Spleen (tissue), 11 donors: ENCODE data around the gene UNC119. TPM values are rescaled to one million over a fixed set of nuclear protein-coding genes. Genes with fewer than 3 reads are reported as not detected.
"Not testable (repeated sequence)": the region's sequence is repeated elsewhere in the genome, so short reads cannot be mapped to it uniquely, and the experiment has no call there.

Source experiments
- DNase-seq: peaks from one replicate; pipeline ENCODE4 v3.0.0-alpha.2; 2020
- H3K27ac ChIP-seq, 8 donors: fragments of 200-600 bp; sonication (generic) in 7 of 8; 1 replicate in 4 of 8; 2 replicates in 4 of 8; pipeline versions ENCODE4 v1.5.0 to v1.8.0; 2016 to 2021; ENCODE audit warnings: inconsistent platforms in 4 of 8, mild to moderate bottlenecking in 4 of 8, moderate library complexity in 1 of 8
- H3K27me3 ChIP-seq, 7 donors: fragments of 200-600 bp; sonication (generic) in 6 of 7; replicated peaks in 1 of 7; 1 replicate in 4 of 7; 2 replicates in 3 of 7; pipeline versions ENCODE4 v1.5.0 to v1.8.0; 2016 to 2021; ENCODE audit warnings: inconsistent platforms in 3 of 7, mild to moderate bottlenecking in 1 of 7
- H3K36me3 ChIP-seq, 6 donors: fragments of 200-600 bp; sonication (generic) in 5 of 6; 1 replicate in 4 of 6; 2 replicates in 2 of 6; pipeline versions ENCODE4 v1.5.0 to v1.8.0; 2016 to 2021; ENCODE audit warnings: inconsistent platforms in 2 of 6
- H3K4me1 ChIP-seq, 6 donors: fragments of 200-600 bp; sonication (generic) in 5 of 6; 1 replicate in 3 of 6; 2 replicates in 3 of 6; pipeline versions ENCODE4 v1.5.0 to v1.8.0; 2016 to 2021; ENCODE audit warnings: inconsistent platforms in 3 of 6
- H3K4me3 ChIP-seq, 8 donors: fragments of 200-600 bp; sonication (generic) in 7 of 8; 1 replicate in 4 of 8; 2 replicates in 4 of 8; pipeline versions ENCODE4 v1.5.0 to v1.8.0; 2016 to 2021; ENCODE audit warnings: inconsistent platforms in 4 of 8, mild to moderate bottlenecking in 4 of 8, moderate library complexity in 2 of 8
- H3K9me3 ChIP-seq, 8 donors: fragments of 200-600 bp; sonication (generic) in 7 of 8; 1 replicate in 4 of 8; 2 replicates in 4 of 8; pipeline versions ENCODE4 v1.5.0 to v1.8.0; 2016 to 2021; ENCODE audit warnings: inconsistent platforms in 4 of 8
- POLR2A ChIP-seq, 3 donors: fragments of 450-650 bp; IDR thresholded peaks; one replicate each; pipeline ENCODE4 v1.5.1; 2017; ENCODE audit warnings: antibody characterized with exemption in 3 of 3, mild to moderate bottlenecking in 1 of 3
- POLR2AphosphoS5 ChIP-seq, 3 donors: sonication (generic); formaldehyde crosslinking; IDR thresholded peaks; one replicate each; pipeline ENCODE4 v1.5.1; 2017; ENCODE audit warnings: antibody characterized with exemption in 3 of 3
- WGBS, 5 donors: extraction: QIAGEN DNeasy Blood & Tissue Kit in 3 of 5; methylation state at CpG; one replicate each; pipeline versions ENCODE4 v1.1.5 to v1.1.7; 2013 to 2018; 5-methylcytosine and 5-hydroxymethylcytosine counted together
- intact Hi-C: fragments of 100-400 bp; cut with DNase I; formaldehyde crosslinking; loops from one replicate; pipeline ENCODE4 v1.15.0; 2023; ENCODE audit warnings: low total_unique reads
- polyA plus RNA-seq, 3 donors: library from polyadenylated mRNA; stranded (reverse); fragments of 200-250 nt; gene quantifications; one replicate each; pipeline ENCODE4 v1.2.1, GENCODE V29; 2013
- total RNA-seq, 7 donors: library from RNA; depleted of rRNA in 3 of 7; stranded (reverse); fragments of >200 nt in 3 of 7; fragmentation: NEBNext Ultra II Directional in 4 of 7; extraction: Animal tissue kit (Norgen Biotek cat#: 25700) in 4 of 7; gene quantifications; one replicate each; pipeline versions ENCODE4 v1.1.0 to v1.2.1, GENCODE V29; 2016 to 2021
- TF ChIP-seq, protein P1 (sequence below), 11 experiments: fragments of 200-600 bp in 7 of 11; fragments of 450-650 bp in 4 of 11; sonication (generic) in 4 of 11; IDR thresholded peaks in 8 of 11; conservative IDR thresholded peaks in 3 of 11; 1 replicate in 7 of 11; 2 replicates in 4 of 11; pipeline versions ENCODE4 v1.4.0 to v1.8.0; 2016 to 2021; ENCODE audit warnings: antibody characterized with exemption in 11 of 11, inconsistent platforms in 4 of 11, mild to moderate bottlenecking in 1 of 11
- donor health status: healthy with polysubstance abuse.
- donor health status: DM: no; HTN: no; CAD: no; lungs with moderate emphysema.
- donor health status: DM: no; HTN: no; CAD: no.
- donor health status: Bipolar disorder and iron deficiency.
- donor health status: healthy.
- donor health status: DM: no; HTN: no; CAD: no.
- donor health status: DM: yes; HTN: yes; CAD: no.

The UNC119 gene
- total and polyA plus RNA-seq, 10 donors, result 41.5 to 76.0 (median 62.4) TPM

DNA sequence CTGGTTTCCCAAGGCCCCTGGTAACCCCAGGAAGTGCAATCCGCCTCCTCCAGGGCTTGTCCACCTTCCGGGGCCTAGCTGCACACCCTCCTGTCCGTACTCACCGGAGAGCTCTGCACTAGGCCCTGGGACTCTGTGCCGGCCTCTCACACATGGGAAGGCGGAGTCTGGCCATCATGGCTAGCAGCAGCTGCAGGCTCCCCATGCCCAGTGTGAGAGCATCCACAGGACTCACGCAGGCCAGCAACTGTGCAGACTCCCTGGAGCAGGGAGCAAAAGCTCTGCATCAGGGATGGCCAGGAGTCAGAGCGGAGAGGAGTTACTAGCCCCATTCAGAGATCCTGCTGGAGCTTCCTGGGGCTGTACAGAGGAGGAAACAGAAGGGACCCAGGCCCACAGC is 26.0 kb downstream of the UNC119 start:
- no peak overlapping the region for H3K27ac ChIP-seq
- TF ChIP-seq POLR2AphosphoS5 (IDR thresholded peaks at IDR 0.05), result no peak
- no peak for TF ChIP-seq POLR2A (IDR thresholded peaks at IDR 0.05)
- TF ChIP-seq, protein P1, sequence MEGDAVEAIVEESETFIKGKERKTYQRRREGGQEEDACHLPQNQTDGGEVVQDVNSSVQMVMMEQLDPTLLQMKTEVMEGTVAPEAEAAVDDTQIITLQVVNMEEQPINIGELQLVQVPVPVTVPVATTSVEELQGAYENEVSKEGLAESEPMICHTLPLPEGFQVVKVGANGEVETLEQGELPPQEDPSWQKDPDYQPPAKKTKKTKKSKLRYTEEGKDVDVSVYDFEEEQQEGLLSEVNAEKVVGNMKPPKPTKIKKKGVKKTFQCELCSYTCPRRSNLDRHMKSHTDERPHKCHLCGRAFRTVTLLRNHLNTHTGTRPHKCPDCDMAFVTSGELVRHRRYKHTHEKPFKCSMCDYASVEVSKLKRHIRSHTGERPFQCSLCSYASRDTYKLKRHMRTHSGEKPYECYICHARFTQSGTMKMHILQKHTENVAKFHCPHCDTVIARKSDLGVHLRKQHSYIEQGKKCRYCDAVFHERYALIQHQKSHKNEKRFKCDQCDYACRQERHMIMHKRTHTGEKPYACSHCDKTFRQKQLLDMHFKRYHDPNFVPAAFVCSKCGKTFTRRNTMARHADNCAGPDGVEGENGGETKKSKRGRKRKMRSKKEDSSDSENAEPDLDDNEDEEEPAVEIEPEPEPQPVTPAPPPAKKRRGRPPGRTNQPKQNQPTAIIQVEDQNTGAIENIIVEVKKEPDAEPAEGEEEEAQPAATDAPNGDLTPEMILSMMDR (IDR thresholded peaks at IDR 0.05 in 8 of 11, conservative IDR thresholded peaks at IDR 0.05 in 3 of 11), result no peak
- 69 to 85% (median 81%) methylated on average over 6 to 8 of the region's 8 CpGs for WGBS, 5 donors

GRCh38 chr17:28524476-28525424 is 27.7 kb downstream of the UNC119 start:
- Histone ChIP-seq H3K9me3 (no peaks in the 10 kb centered on the region), H3K27me3 (no peaks in the 10 kb centered on the region), H3K27ac (no peak overlapping the region), H3K4me3 (no peak overlapping the region), H3K4me1 (peaks cover 0 to 3% (median 0%) of the 10 kb centered on the region in 6 donors), H3K36me3 (no peaks in the 10 kb centered on the region)
- DNase-seq, result no peak
- 81 to 92% (median 88%) methylated on average over 17 to 25 of the region's 25 CpGs for WGBS, 5 donors
- TF ChIP-seq POLR2A (IDR thresholded peaks at IDR 0.05), result no peak
- TF ChIP-seq, protein P1 (IDR thresholded peaks at IDR 0.05 in 8 of 11, conservative IDR thresholded peaks at IDR 0.05 in 3 of 11), result no peak
- no peak for TF ChIP-seq POLR2AphosphoS5 (IDR thresholded peaks at IDR 0.05)
- intact Hi-C loops, result no loop called here

More for the DNA sequence above, 26.0 kb downstream of the UNC119 start:
- H3K4me1 ChIP-seq, result no peaks in the 10 kb centered on the region
- H3K27me3 ChIP-seq, result peaks cover 0 to 9% (median 0%) of the 10 kb centered on the region in 7 donors
- H3K4me3 ChIP-seq, result no peak overlapping the region
- H3K9me3 ChIP-seq, result no peaks in the 10 kb centered on the region
- DNase-seq, result no peak
- intact Hi-C loops, result no loop called here
- no peaks in the 10 kb centered on the region for H3K36me3 ChIP-seq

DNA sequence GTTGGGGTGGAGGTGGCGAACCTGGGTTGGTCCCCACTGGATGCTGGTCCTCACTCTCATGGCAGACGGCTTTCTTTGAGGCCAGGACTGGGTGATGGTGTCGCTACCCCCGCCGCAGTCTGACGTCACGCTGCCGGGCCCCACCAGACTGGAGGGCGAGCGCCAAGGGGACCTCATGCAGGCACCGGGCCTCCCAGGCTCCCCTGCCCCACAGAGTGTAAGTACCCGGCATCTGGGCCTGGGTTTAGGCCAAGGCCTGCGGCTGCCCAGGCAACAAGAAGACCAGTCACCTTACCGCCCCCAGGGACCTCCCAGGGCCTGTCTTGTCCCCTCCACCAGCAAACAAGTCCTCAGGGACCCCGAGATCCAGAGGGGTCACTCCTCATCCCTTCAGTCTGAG is 28.5 kb downstream of the UNC119 start:
- Histone ChIP-seq H3K4me1 (peaks cover 0 to 9% (median 0%) of the 10 kb centered on the region in 6 donors), H3K36me3 (no peaks in the 10 kb centered on the region), H3K4me3 (no peak overlapping the region), H3K27me3 (no peaks in the 10 kb centered on the region), H3K9me3 (no peaks in the 10 kb centered on the region), H3K27ac (no peak overlapping the region)
- 85 to 97% (median 90%) methylated on average over 8 to 15 of the region's 15 CpGs for WGBS, 5 donors
- no peak for DNase-seq
- intact Hi-C loops, result no loop called here
- TF ChIP-seq POLR2AphosphoS5 (IDR thresholded peaks at IDR 0.05), result no peak
- no peak for TF ChIP-seq POLR2A (IDR thresholded peaks at IDR 0.05)
- TF ChIP-seq, protein P1 (IDR thresholded peaks at IDR 0.05 in 8 of 11, conservative IDR thresholded peaks at IDR 0.05 in 3 of 11), result no peak

- 81 to 96% (median 87%) methylated on average over 4 to 6 of the region's 6 CpGs for WGBS, 5 donors
- TF ChIP-seq POLR2AphosphoS5 (IDR thresholded peaks at IDR 0.05) (no peak), POLR2A (IDR thresholded peaks at IDR 0.05) (no peak)
- TF ChIP-seq, protein P1 (IDR thresholded peaks at IDR 0.05 in 8 of 11, conservative IDR thresholded peaks at IDR 0.05 in 3 of 11), result no peak
- H3K27me3 ChIP-seq, result no peaks in the 10 kb centered on the region
- no peak overlapping the region for H3K4me3 ChIP-seq
- no peaks in the 10 kb centered on the region for H3K36me3 ChIP-seq
- no peaks in the 10 kb centered on the region for H3K9me3 ChIP-seq
- DNase-seq, result no peak
- no peak overlapping the region for H3K27ac ChIP-seq
- intact Hi-C loops, result no loop called here
- peaks cover 0 to 9% (median 2%) of the 10 kb centered on the region in 6 donors for H3K4me1 ChIP-seq
Observed at GRCh38 chr17:28523186-28523585, 29.2 kb downstream of the UNC119 start.

DNA sequence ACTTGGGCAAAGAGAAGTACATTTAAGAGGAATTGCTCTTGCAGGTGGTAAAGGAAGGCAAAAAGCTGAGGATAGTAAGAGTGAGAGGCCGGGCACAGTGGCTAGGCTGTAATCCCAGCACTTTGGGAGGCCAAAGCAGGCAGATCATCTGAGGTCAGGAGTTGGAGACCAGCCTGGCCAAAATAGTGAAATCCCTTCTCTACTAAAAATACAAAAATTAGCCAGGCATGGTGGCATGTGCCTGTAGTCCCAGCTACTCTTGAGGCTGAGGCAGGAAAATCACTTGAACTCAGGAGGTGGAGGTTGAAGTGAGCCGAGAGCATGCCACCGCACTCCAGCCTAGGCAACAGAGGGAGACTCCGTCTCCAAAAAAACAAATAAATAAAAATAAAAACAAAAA is 30.1 kb downstream of the UNC119 start:
- WGBS, 5 donors, result 90 to 94% (median 93%) methylated on average over 4 of the region's 4 CpGs
- intact Hi-C loops, result not testable (repeated sequence)

More for the DNA sequence above, 30.1 kb downstream of the UNC119 start:
- not testable (repeated sequence) for H3K27me3 ChIP-seq, H3K4me1 ChIP-seq, H3K4me3 ChIP-seq, H3K27ac ChIP-seq, H3K9me3 ChIP-seq, H3K36me3 ChIP-seq, DNase-seq
